HL-60 (cell line): ENCODE data around the gene FUT3.

Source experiments
- CTCF ChIP-seq: IDR thresholded peaks from one replicate; pipeline ENCODE4 v1.5.1; 2011; ENCODE audit warnings: low read length, control low read depth, inconsistent platforms; ENCODE audit not compliant: insufficient read depth
- GABPA ChIP-seq: IDR thresholded peaks from 2 replicates; pipeline ENCODE4 v1.6.1; 2012; ENCODE audit warnings: low read depth
- POLR2AphosphoS5 ChIP-seq: IDR thresholded peaks from 2 replicates; pipeline ENCODE4 v1.6.1; 2012; ENCODE audit warnings: low read depth
- REST ChIP-seq: IDR thresholded peaks from 2 replicates; pipeline ENCODE4 v1.6.1; 2012; ENCODE audit warnings: low read depth; ENCODE audit not compliant: insufficient replicate concordance

GRCh38 chr19:5843295-5843927 is 7.8 kb downstream of the FUT3 start:
- TF ChIP-seq CTCF: no peak
- TF ChIP-seq GABPA: no peak
- no peak for TF ChIP-seq POLR2AphosphoS5
- no peak for TF ChIP-seq REST
